Activated T-helper 1 cell treated with Interleukin-2 at 50 U/mL for 16 hours (primary cell): ENCODE measurements around the gene MAST1.
A peak's percentile ranks its signal among the peaks of the same experiment; 100 is the strongest.
"Not testable (repeated sequence)": the region's sequence is repeated elsewhere in the genome, so short reads cannot be mapped to it uniquely, and the experiment has no call there.

ENCODE experiments used
- DNase-seq: peaks from one replicate; pipeline ENCODE4 v3.0.0-alpha.2; 2020; ENCODE audit warnings: low read depth

The MAST1 gene

DNA sequence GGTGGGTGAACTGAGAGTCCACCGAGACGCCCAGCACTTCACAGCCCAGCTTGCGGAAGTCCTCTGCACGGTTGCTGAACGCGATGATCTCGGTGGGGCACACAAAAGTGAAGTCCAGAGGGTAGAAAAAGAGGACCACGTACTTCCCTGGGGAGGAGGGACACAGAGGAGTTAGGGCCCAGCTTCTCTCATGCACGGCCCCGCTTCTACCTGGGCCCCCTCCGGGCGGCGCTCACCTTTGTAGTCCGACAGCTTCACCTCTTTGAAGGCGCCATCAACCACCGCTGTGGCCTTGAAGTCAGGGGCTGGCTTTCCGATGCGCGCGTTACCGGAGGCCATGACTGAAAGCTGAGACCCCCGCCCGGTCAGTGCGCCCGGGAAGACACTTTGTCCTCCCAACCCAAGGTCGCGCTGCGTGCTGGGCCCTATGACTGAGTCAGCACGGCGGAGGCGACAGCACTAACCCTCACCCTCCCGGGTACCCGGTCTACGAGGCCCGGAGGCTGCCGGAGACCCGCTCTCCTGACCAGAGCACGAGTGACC is 37.3 kb upstream of the MAST1 start:
- no peak for DNase-seq

GRCh38 chr19:12801466-12802266 is 36.6 kb upstream of the MAST1 start, which contains the start of the genes PRDX2 and THSD8:
Gene PRDX2, minus strand, starts transcription at chr19:12801800. Its CDS starts 539 bp downstream, at chr19:12801261.
Gene THSD8, plus strand, starts transcription at chr19:12802069. Its CDS starts 3 bp downstream, at chr19:12802072.
- DNase-seq = peak; percentile 69

DNA sequence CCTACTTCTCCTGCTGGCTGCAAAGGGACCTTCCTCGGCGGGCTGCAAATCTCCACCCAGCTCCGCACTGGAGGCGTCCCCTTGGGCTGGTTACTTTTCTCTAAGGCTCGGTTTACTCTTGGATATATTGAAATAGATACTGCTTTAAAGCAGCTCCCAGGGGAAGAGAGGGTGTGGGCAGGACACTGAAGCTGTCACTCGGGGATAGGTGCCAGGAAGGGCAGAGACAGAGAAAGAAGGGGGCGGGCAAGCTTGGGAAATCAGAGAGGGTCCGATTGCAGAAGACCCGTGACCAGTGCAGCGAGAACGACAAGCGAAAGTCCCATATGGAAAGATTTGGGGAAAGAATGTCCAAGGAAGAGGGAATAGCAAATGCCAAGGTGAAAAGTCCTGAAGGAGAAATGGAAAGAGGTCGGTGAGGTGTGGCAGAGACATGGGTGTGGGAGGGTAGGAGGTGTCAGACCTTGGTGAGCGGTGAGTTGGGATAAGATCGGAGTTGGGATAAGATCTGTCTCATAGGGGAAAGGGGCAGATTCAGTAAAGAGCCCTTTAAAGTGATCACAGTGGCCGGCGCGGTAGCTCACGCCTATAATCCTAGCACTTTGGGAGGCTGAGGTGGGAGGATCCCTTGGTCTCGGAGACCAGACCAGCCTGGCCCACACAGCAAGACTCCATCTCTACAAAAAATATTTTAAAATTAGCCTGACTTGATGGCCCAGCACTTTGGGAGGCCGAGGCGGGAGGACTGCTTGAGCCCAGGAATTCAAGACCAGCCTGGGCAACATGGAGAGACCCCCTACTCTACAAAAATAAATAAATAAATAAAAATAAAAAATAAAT is 35.8 kb upstream of the MAST1 start:
- no peak for DNase-seq

DNA sequence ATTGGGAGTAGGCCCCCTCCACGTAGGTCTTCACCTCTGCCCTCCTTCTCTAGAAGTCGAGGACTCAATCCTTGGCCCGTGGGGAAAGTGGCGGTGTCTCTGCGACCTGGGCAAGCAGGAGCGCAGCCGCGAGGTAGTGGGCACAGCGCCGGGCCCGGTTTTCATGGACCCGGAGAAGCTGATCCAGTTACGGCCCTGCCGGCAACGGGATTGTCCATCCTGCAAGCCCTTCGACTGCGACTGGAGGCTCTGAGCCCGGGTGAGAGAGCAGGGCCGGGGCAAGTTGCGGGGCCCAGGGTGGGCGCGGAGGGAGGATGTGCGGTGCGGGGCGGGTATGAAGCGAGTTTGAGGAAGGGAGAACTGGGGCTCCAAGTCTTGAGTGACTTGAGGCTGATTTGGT is 34.3 kb upstream of the MAST1 start:
- DNase-seq = no peak

GRCh38 chr19:12806242-12807081 is 31.9 kb upstream of the MAST1 start, which contains the start of gene RNASEH2A:
Gene RNASEH2A, plus strand, starts transcription at chr19:12806584. Its CDS starts 90 bp downstream, at chr19:12806674.
- DNase-seq = peak; percentile 78

GRCh38 chr19:12815088-12815487 is 23.2 kb upstream of the MAST1 start:
- DNase-seq = no peak

DNA sequence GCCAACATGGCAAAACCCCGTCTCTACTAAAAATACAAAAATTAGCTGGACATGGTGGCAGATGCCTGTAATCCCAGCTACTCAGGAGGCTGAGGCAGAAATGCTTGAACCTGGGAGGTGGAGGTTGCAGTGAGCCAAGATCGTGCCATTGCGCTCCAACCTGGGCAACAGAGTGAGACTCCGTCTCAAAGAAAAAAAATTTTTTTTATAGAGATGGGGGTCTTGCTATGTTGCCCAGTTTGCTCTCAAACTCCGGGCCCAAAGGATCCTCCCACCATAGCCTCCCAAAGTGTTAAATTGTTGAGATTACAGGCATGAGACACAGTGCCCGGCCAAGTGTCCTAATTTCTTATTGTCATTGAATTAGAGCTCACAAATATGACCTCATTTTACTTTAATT is 21.1 kb upstream of the MAST1 start:
- DNase-seq = not testable (repeated sequence)

DNA sequence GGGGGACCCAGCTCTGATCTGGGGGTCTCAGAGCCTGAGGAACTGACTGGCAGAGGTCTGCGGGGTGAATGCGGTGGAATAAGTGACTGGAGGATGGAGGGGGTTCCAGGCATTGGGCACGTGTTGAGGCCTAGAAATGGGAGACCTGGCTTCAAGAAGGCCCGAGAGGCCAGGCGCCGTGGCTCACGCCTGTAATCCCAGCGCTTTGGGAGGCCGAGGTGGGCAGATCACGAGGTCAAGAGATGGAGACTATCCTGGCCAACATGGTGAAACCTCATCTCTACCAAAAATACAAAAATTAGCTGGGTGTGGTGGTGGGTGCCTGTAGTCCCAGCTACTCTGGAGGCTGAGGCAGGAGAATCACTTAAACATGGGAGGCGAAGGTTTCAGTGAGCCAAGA is 20.5 kb upstream of the MAST1 start:
- DNase-seq = not testable (repeated sequence)

DNA sequence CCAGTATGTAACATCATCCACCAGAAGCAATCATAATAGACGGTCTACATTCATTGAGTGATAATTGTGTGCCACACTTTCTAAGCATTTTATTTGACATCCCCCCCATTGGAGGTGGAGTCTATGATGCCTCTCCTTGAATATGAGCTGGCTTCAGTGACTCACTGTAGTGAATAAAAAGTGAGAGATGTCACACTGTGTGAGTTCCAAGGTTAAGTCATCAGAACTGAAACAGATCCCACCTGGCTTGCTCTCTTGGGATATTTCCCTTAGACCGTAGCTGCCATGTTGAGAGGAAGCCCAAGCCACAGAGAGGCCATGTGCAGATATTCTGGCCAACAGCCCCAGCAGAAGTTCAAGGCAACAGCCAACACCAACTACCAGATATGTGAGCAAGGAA is 16.6 kb upstream of the MAST1 start:
- no peak for DNase-seq

DNA sequence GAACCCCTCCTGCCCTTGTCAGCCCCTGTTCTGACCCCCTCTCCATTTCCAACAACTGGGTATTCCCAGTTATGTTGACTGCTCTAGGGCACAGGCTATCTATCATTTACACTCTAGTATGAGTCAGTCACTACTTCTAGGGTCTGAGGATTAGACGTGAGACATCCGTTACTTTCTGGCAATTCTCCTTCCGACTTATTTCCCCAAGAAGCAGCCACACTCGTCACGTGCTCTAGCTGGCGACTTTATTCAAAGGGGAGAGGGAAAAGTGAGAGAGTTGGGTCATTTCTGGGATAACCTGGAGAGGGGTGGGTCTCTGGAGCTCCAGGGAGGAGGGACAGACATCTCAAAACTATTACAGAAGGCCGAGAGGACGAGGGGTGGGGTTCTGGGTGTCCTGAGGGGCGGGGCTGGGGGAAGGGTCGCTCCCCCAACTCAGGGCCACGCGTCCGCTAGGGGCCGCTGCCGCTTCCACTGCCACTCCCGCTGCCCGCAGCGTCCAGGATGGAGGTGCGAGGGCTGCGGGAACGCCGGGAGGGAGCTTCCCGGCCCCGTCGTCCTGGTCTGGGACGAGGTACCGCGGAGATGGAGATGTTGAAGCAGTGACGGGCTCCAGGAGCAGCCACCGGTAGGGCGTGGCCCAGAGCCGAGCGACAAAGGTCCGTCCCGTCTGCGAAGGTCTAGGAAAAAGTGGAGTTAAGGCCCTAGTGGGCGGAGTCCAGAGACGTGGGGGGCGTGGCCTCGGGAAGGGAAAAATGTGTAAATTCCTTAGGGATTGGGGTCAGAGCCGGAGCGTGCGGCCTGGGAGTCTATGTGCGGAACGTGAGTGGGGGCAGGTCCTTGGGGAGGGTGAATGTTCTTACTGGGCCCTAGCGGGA is 12.8 kb upstream of the MAST1 start:
- DNase-seq = no peak

GRCh38 chr19:12828494-12828893 is 9.8 kb upstream of the MAST1 start:
- no peak for DNase-seq

- DNase-seq = no peak
Observed at GRCh38 chr19:12833418-12833737, 4.9 kb upstream of the MAST1 start.

GRCh38 chr19:12833738-12834565 is 4.4 kb upstream of the MAST1 start:
- no peak for DNase-seq

GRCh38 chr19:12834566-12834943 is 3.8 kb upstream of the MAST1 start, which contains the start of gene RTBDN:
Gene RTBDN, minus strand, starts transcription at chr19:12834579. Its CDS starts 4,600 bp downstream, at chr19:12829979.
- no peak for DNase-seq

GRCh38 chr19:12834976-12835757 is 3.1 kb upstream of the MAST1 start:
- DNase-seq = no peak

- no peak for DNase-seq
Observed at GRCh38 chr19:12836529-12836863, 1.8 kb upstream of the MAST1 start.

- DNase-seq = no peak
Observed at GRCh38 chr19:12837225-12837624, 1.1 kb upstream of the MAST1 start.

DNA sequence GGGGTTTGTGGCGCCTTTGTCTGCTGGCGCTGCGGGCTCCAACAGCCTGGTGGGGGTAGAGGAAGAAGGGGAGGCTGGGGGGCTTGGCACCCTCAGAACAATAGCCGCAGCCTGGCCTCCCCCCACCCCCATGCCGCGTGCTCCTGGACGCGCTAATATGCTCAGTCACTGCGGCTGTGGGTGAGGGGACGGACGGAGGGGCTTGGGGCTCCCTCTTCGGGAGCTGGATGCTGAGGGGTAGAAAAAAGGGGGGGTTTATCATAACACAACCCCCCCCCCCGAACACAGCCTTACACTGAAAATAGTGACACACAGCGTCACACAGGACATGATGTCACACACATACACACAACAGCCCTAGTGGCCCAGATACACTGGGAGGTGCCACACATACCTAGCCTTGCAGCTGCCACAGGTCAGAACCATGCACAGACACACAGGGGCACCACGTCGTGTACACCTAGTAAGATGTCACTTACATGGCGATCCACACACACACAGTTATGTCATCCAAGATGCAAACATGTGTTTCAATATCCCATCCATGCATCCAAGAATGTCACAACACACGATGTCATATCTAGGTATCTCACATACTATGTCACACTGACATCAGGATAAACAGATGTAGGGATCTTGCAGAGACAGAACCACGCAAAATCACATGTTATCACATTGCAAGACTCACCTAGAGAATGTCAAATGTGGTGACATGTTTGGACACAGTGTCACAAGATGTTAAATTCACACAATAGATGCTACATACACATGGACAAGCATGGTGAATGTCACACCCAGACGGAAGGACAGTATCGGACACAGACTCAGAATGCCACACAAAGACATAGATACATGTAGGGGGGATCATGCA is 806 bp downstream of the MAST1 start:
- no peak for DNase-seq
